CD4-positive, alpha-beta T cell treated with Interleukin-1 beta for 1 hour (primary cell): Measurements from ENCODE around the gene GDE1.

Experiments used
- DNase-seq, 2 donors: peaks; one replicate each; pipeline ENCODE4 v3.0.0-alpha.2; 2020 to 2022

GDE1 gene

GRCh38 chr16:19523559-19524355 lies 1.9 kb upstream of the GDE1 start, which contains the start of gene CCP110:
TSS of gene CCP110 (plus strand) at chr16:19523942. CDS start at chr16:19527882, 3,940 bp downstream.
- peak; percentile 93 to 94 for DNase-seq

GRCh38 chr16:19523184-19523558 lies 1.3 kb upstream of the GDE1 start:
- DNase-seq = no peak

GRCh38 chr16:19522760-19523159 lies 862 bp upstream of the GDE1 start:
- DNase-seq = no peak

GRCh38 chr16:19522397-19522732 lies 467 bp upstream of the GDE1 start:
- DNase-seq = no peak

GRCh38 chr16:19520861-19521331 lies 1.0 kb downstream of the GDE1 start:
- no peak for DNase-seq

GRCh38 chr16:19518388-19518787 lies 3.5 kb downstream of the GDE1 start:
- DNase-seq = no peak

- DNase-seq = no peak
Observed at GRCh38 chr16:19517424-19518089, 4.3 kb downstream of the GDE1 start.

- DNase-seq = no peak
Observed at GRCh38 chr16:19515757-19516156, 6.1 kb downstream of the GDE1 start.

GRCh38 chr16:19513377-19514053 lies 8.4 kb downstream of the GDE1 start:
- DNase-seq = no peak

- DNase-seq = no peak
Observed at GRCh38 chr16:19512297-19512696, 9.6 kb downstream of the GDE1 start.

GRCh38 chr16:19507867-19508266 lies 14.0 kb downstream of the GDE1 start:
- DNase-seq = no peak

GRCh38 chr16:19506965-19507364 lies 14.9 kb downstream of the GDE1 start:
- no peak for DNase-seq

- DNase-seq = no peak
Observed at GRCh38 chr16:19505600-19506303, 16.1 kb downstream of the GDE1 start.

- no peak for DNase-seq
Observed at GRCh38 chr16:19503461-19504075, 18.3 kb downstream of the GDE1 start.

GRCh38 chr16:19502395-19503131 lies 19.3 kb downstream of the GDE1 start:
- DNase-seq = peak; percentile 60 to 62

GRCh38 chr16:19499481-19499880 lies 22.4 kb downstream of the GDE1 start:
- no peak for DNase-seq

GRCh38 chr16:19499006-19499405 lies 22.9 kb downstream of the GDE1 start:
- no peak for DNase-seq

GRCh38 chr16:19497176-19497575 lies 24.7 kb downstream of the GDE1 start:
- DNase-seq = no peak

- no peak for DNase-seq
Observed at GRCh38 chr16:19490619-19491018, 31.3 kb downstream of the GDE1 start.

GRCh38 chr16:19488213-19488640 lies 33.7 kb downstream of the GDE1 start:
- DNase-seq = no peak

- no peak for DNase-seq
Observed at GRCh38 chr16:19486750-19487325, 35.1 kb downstream of the GDE1 start.

- no peak for DNase-seq
Observed at GRCh38 chr16:19486051-19486450, 35.8 kb downstream of the GDE1 start.
